Smooth muscle cell (in vitro differentiated cells): ENCODE results near the gene RUFY3. TPM values are rescaled to one million over a fixed set of nuclear protein-coding genes. Genes with fewer than 3 reads are reported as not detected.

Experiments
- DNase-seq: peaks from one replicate; lab custom pipeline; 2025; ENCODE audit not compliant: unreplicated experiment; lab: John Stamatoyannopoulos, UW
- H2AFZ ChIP-seq: fragments of 200-600 bp; sonication (generic); 2 replicates; pipeline ENCODE4 v1.6.0; 2016; ENCODE audit warnings: antibody characterized with exemption, low read depth, mild to moderate bottlenecking
- H3F3A ChIP-seq: fragments of 200-600 bp; sonication (generic); 2 replicates; pipeline ENCODE4 v1.6.0; 2017; ENCODE audit warnings: antibody characterized with exemption, low read depth
- H3K27ac ChIP-seq: fragments of 200-600 bp; sonication (generic); 2 replicates; pipeline ENCODE4 v1.5.1; 2016; ENCODE audit warnings: low read depth, mild to moderate bottlenecking
- H3K27me3 ChIP-seq: fragments of 200-600 bp; sonication (generic); 2 replicates; pipeline ENCODE4 v1.6.1; 2016; ENCODE audit warnings: low read depth, mild to moderate bottlenecking
- H3K36me3 ChIP-seq: fragments of 200-600 bp; sonication (generic); 2 replicates; pipeline ENCODE4 v1.5.1; 2016; ENCODE audit warnings: low read depth
- H3K4me1 ChIP-seq: fragments of 200-600 bp; sonication (generic); 2 replicates; pipeline ENCODE4 v1.5.1; 2016; ENCODE audit warnings: low read depth
- H3K4me2 ChIP-seq: fragments of 200-600 bp; sonication (generic); 2 replicates; pipeline ENCODE4 v1.6.0; 2016; ENCODE audit warnings: mild to moderate bottlenecking
- H3K4me3 ChIP-seq: fragments of 200-600 bp; sonication (generic); 2 replicates; pipeline ENCODE4 v1.5.1; 2016; ENCODE audit warnings: mild to moderate bottlenecking
- H3K79me2 ChIP-seq: fragments of 200-600 bp; sonication (generic); 2 replicates; pipeline ENCODE4 v1.6.0; 2016; ENCODE audit warnings: low read depth, mild to moderate bottlenecking
- H3K9ac ChIP-seq: fragments of 200-600 bp; sonication (generic); 2 replicates; pipeline ENCODE4 v1.6.0; 2016; ENCODE audit warnings: low read depth
- H3K9me3 ChIP-seq: fragments of 200-600 bp; sonication (generic); replicated peaks from 2 replicates; pipeline ENCODE4 v1.5.1; 2016; ENCODE audit warnings: low read depth
- H4K20me1 ChIP-seq: fragments of 200-600 bp; sonication (generic); 2 replicates; pipeline ENCODE4 v1.6.0; 2016; ENCODE audit warnings: low read depth
- CTCF ChIP-seq: fragments of 200-600 bp; sonication (generic); IDR thresholded peaks from 2 replicates; pipeline ENCODE4 v1.5.1; 2017; ENCODE audit warnings: borderline replicate concordance, mild to moderate bottlenecking, antibody characterized with exemption; ENCODE audit not compliant: insufficient read depth, poor library complexity, severe bottlenecking
- WGBS: methylation state at CpG from one replicate; pipeline ENCODE4 v1.1.7; 2016; ENCODE audit warnings: low lambda C conversion rate; 5-methylcytosine and 5-hydroxymethylcytosine counted together
- polyA plus RNA-seq: library from polyadenylated mRNA; unstranded; fragments of >200 nt; fragmentation: Nextera tagmentation; extraction: Ambion mirVana; gene quantifications from 2 replicates; pipeline ENCODE4 v1.2.1, GENCODE V29; 2016
- total RNA-seq: library from RNA; depleted of rRNA; stranded (reverse); fragments of >200 nt; gene quantifications from 2 replicates; pipeline ENCODE4 v1.2.3, GENCODE V29; 2014

Gene RUFY3
- total and polyA plus RNA-seq, 2 experiments from 2014 or later: 22.2 to 49.2 TPM

GRCh38 chr4:70793626-70794025 is 71.9 kb downstream of the RUFY3 start:
- no peak overlapping the region for H3K4me2 ChIP-seq
- H3K79me2 ChIP-seq: no peaks in the 10 kb centered on the region
- no peak overlapping the region for H3K9ac ChIP-seq
- no peaks in the 10 kb centered on the region for H3F3A ChIP-seq
- H4K20me1 ChIP-seq: no peaks in the 10 kb centered on the region
- H3K27me3 ChIP-seq: no peaks in the 10 kb centered on the region
- no peaks in the 10 kb centered on the region for H3K4me1 ChIP-seq
- H3K27ac ChIP-seq: no peak overlapping the region
- no peak overlapping the region for H3K4me3 ChIP-seq
- H3K9me3 ChIP-seq: no peaks in the 10 kb centered on the region
- DNase-seq: no peak
- TF ChIP-seq CTCF: no peak
- peaks cover 15% of the 10 kb centered on the region for H3K36me3 ChIP-seq
- 97% methylated on average over 6 of the region's 6 CpGs for WGBS
- H2AFZ ChIP-seq: no peak overlapping the region

- no peaks in the 10 kb centered on the region for H3K27me3 ChIP-seq
- H3K9me3 ChIP-seq: no peaks in the 10 kb centered on the region
- no peak overlapping the region for H3K9ac ChIP-seq
- no peaks in the 10 kb centered on the region for H3K36me3 ChIP-seq
- WGBS: 100% methylated on average over 1 of the region's 1 CpG
- no peak overlapping the region for H2AFZ ChIP-seq
- DNase-seq: no peak
- H3K4me3 ChIP-seq: no peak overlapping the region
- H3F3A ChIP-seq: no peaks in the 10 kb centered on the region
- no peaks in the 10 kb centered on the region for H3K79me2 ChIP-seq
- no peak overlapping the region for H3K27ac ChIP-seq
- H3K4me2 ChIP-seq: no peak overlapping the region
- H4K20me1 ChIP-seq: no peaks in the 10 kb centered on the region
- H3K4me1 ChIP-seq: no peaks in the 10 kb centered on the region
- no peak for TF ChIP-seq CTCF
These were observed 79.6 kb downstream of the RUFY3 start for GRCh38 chr4:70801265-70801809.

GRCh38 chr4:70802928-70803580 is 81.3 kb downstream of the RUFY3 start:
- Histone ChIP-seq H3K27me3 (no peaks in the 10 kb centered on the region), H3K4me3 (no peak overlapping the region), H3K27ac (no peak overlapping the region), H4K20me1 (no peaks in the 10 kb centered on the region), H3K4me1 (no peaks in the 10 kb centered on the region), H2AFZ (no peak overlapping the region), H3K79me2 (no peaks in the 10 kb centered on the region), H3F3A (no peaks in the 10 kb centered on the region), H3K4me2 (no peak overlapping the region), H3K9me3 (no peaks in the 10 kb centered on the region), H3K36me3 (no peaks in the 10 kb centered on the region), H3K9ac (no peak overlapping the region)
- TF ChIP-seq CTCF: no peak
- DNase-seq: no peak
- 86% methylated on average over 5 of the region's 5 CpGs for WGBS

- no peak overlapping the region for H3K4me2 ChIP-seq
- H3F3A ChIP-seq: no peaks in the 10 kb centered on the region
- H3K4me1 ChIP-seq: no peaks in the 10 kb centered on the region
- no peak for DNase-seq
- H2AFZ ChIP-seq: no peak overlapping the region
- H3K36me3 ChIP-seq: no peaks in the 10 kb centered on the region
- 82% methylated on average over 1 of the region's 1 CpG for WGBS
- no peaks in the 10 kb centered on the region for H4K20me1 ChIP-seq
- no peak for TF ChIP-seq CTCF
- no peak overlapping the region for H3K9ac ChIP-seq
- H3K27me3 ChIP-seq: no peaks in the 10 kb centered on the region
- no peaks in the 10 kb centered on the region for H3K79me2 ChIP-seq
- no peak overlapping the region for H3K4me3 ChIP-seq
- H3K27ac ChIP-seq: no peak overlapping the region
- no peaks in the 10 kb centered on the region for H3K9me3 ChIP-seq
These were observed 86.4 kb downstream of the RUFY3 start for GRCh38 chr4:70808151-70808550.
